Skeletal muscle cell (primary cell): ENCODE results near the gene NFATC2.
A peak's percentile ranks its signal among the peaks of the same experiment; 100 is the strongest.
"Not testable (repeated sequence)": the region's sequence is repeated elsewhere in the genome, so short reads cannot be mapped to it uniquely, and the experiment has no call there.

ENCODE experiments used
- DNase-seq: peaks from one replicate; pipeline ENCODE4 v3.0.0-alpha.2; 2010; ENCODE audit warnings: low read depth
- H3K4me3 ChIP-seq: 2 replicates; pipeline ENCODE4 v1.5.1; 2011; ENCODE audit warnings: low read depth, mild to moderate bottlenecking, control low read depth, low read length, moderate library complexity

The NFATC2 gene

GRCh38 chr20:51358032-51358724 lies 184.3 kb downstream of the NFATC2 start:
- DNase-seq = no peak
- H3K4me3 ChIP-seq = no peak overlapping the region

DNA sequence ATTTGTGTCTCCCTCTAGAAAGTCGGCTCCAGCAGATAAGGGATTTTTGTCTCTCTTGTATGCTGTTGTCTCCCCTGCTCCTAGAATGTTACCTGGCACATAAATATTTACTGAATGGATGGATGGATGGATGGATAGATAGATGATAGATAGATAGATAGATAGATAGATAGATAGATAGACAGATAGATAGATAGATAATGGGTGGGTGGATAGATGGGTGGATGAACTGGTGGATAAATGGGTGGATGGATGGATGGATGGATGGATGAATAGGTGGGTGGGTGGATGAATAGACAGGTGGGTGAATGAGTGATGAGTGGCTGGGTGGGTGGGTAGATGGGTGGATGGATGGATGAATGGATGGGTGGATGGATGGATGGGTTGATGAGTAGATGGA lies 185.0 kb downstream of the NFATC2 start:
- DNase-seq = no peak
- H3K4me3 ChIP-seq = no peak overlapping the region

DNA sequence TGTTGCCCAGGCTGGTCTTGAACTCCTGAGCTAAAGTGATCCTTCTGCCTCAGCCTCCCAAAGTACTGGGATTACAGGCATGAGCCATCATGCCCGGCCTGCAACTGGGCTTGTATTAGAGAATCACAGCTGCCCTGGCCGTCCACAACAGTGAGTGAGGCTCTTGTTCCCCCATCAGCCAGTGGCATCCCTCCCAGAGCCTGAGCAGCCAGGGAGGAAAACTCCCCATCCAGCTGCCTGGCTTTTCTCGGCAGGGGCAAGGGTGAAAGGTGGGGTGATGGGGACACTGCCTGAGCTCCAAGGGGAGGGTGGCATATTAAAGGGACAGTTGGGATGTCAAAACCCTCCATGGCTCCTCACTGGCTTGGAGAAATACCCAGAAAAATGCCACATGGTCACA lies 185.6 kb downstream of the NFATC2 start:
- no peak for DNase-seq

DNA sequence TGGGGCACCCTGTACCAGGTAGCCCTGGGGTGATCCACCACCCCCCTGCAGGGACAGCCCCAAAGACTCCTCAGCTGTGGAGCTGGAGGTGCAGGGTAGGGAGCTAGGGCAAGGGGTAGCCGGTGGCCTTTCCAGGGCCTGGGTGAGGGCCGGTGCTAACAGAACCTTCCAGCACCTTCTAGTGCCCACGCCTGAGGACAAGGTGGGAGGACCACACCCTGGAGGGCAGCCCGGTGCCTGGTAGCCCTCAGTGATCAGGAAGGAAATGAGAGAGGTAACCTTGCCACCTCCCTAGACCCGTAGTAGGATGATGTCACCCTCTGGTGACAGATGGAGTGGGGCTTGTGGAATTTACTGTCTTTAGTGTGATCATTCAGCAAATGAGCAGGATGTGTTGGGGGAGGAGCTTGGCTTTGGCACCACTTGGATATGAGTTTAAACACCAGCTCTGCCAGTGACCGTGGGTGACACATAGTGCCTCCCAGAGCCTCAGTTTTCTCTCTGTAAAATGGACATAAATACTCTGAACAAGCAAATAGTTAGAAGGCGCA lies 187.7 kb downstream of the NFATC2 start:
- DNase-seq = no peak
- H3K4me3 ChIP-seq = no peak overlapping the region

More for the DNA sequence above, 185.6 kb downstream of the NFATC2 start:
- H3K4me3 ChIP-seq = no peak overlapping the region

- DNase-seq = peak; percentile 85
Observed at GRCh38 chr20:51354191-51354768, 188.2 kb downstream of the NFATC2 start.

GRCh38 chr20:51353491-51353890 lies 189.0 kb downstream of the NFATC2 start:
- no peak for DNase-seq
- H3K4me3 ChIP-seq = no peak overlapping the region

More at GRCh38 chr20:51354191-51354768, 188.2 kb downstream of the NFATC2 start:
- no peak overlapping the region for H3K4me3 ChIP-seq

GRCh38 chr20:51352791-51353190 lies 189.7 kb downstream of the NFATC2 start:
- H3K4me3 ChIP-seq = no peak overlapping the region
- no peak for DNase-seq

- peak; percentile 88 for DNase-seq
- H3K4me3 ChIP-seq = no peak overlapping the region
Observed at GRCh38 chr20:51350941-51351631, 191.4 kb downstream of the NFATC2 start.

- no peak for DNase-seq
Observed at GRCh38 chr20:51348876-51349275, 193.6 kb downstream of the NFATC2 start.

DNA sequence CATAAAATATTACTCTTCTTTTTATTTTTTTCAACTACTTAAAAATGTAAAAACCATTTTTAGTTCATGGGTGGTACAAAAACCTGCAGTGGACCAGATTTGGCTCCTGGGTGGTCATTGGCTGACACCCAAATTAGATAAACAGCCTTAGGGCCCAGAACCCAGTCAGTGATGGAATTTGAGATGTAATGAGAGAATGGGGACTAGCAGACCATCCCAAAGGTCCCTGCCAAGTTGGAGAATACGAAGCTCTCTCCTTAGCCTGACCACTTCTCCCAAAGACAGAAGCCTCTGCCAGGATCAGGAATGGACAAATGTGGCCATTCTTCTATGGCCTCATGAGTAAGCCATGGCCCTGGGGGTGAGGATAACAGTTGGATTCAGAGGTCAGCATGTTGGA lies 194.7 kb downstream of the NFATC2 start:
- H3K4me3 ChIP-seq = no peak overlapping the region
- no peak for DNase-seq

More at GRCh38 chr20:51348876-51349275, 193.6 kb downstream of the NFATC2 start:
- H3K4me3 ChIP-seq = no peak overlapping the region

DNA sequence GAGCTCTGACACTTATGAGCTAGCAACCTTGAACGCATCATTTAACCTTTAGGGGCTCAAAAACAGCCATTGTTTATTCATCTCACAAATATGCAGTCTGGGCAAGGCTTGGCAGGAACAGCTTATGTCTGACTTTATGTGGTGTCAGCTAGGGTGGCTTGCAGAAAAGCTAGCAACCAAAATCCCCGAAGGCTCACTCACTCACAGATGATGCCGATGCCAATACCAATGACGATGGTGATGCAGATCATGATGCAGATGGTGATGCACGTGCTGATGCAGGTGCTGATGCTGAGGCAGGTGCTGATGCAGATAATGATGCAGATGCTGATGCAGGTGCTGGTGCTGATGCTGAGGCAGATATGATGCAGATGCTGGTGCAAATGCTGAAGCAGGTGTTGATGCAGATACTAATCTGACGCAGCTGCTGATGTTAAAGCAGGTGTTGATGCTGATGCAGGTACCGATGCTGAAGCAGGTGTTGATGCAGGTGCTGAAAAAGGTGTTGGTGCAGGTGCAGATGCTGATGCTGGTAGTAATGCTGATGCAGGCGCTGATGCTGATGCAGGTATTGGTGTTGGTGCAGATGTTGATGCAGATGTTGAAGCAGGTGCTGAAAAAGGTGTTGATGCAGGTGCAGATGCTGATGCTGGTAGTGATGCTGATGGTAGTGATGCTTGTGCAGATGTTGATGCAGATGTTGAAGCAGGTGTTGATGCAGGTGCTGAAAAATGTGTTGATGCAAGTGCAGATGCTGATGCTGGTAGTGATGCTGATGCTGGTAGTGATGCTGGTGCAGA lies 195.6 kb downstream of the NFATC2 start:
- H3K4me3 ChIP-seq = no peak overlapping the region
- no peak for DNase-seq

DNA sequence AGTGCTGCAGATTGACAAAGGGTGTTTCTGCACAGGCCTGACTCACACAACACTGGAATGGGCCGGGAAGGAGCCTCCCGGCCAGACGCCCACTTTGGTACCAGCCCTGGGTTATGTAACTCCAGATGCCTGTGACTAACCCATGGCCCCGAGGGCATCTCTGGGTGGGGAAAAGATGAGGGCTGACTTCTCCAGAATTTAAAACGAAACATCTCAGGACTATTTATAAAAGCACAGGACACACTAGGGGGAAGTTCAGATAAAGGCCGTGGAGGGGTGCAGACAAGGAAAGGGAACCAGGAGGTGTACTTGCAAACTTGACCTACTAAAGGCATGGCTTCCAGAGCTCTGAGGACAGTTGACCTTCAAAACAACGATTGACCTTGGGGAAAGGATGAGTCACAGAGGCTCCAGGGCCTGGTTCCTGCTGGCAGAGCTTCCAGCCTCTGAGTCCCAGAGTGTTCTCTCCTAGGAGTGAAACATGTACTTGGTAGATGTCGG lies 196.9 kb downstream of the NFATC2 start:
- H3K4me3 ChIP-seq = no peak overlapping the region
- DNase-seq = no peak

DNA sequence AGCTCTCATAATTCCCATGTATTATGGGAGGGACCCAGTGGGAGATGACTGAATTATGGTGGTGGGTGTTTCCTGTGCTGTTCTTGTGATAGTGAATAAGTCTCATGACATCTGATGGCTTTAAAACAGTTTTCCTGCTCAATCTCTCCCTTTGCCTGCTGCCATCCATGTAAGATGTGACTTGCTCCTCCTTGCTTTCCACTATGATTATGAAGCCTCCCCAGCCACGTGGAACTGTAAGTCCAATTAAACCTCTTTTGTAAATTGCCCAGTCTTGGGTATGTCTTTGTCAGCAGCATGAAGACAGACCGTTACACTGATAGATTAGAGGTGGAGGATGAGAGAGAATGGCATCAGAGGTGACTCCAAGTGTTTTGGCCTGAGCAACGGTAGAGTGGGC lies 198.7 kb downstream of the NFATC2 start:
- not testable (repeated sequence) for H3K4me3 ChIP-seq, DNase-seq

- DNase-seq = no peak
- no peak overlapping the region for H3K4me3 ChIP-seq
Observed at GRCh38 chr20:51342510-51343236, 199.8 kb downstream of the NFATC2 start.

- H3K4me3 ChIP-seq = no peak overlapping the region
- no peak for DNase-seq
Observed at GRCh38 chr20:51341581-51341980, 200.9 kb downstream of the NFATC2 start.

GRCh38 chr20:51340451-51340840 lies 202.1 kb downstream of the NFATC2 start:
- DNase-seq = no peak
- no peak overlapping the region for H3K4me3 ChIP-seq

GRCh38 chr20:51339721-51340450 lies 202.6 kb downstream of the NFATC2 start:
- no peak for DNase-seq

More at GRCh38 chr20:51339721-51340450, 202.6 kb downstream of the NFATC2 start:
- H3K4me3 ChIP-seq = no peak overlapping the region
